ENCODE results near the gene ZNF581. TPM values are rescaled to one million over a fixed set of nuclear protein-coding genes. Genes with fewer than 3 reads are reported as not detected.

Gene ZNF581
- total RNA-seq, 2 donors from 2014 or later = 7.5 to 8.6 TPM

GRCh38 chr19:55679343-55680257 lies 36.2 kb downstream of the ZNF581 start:
- no peaks in the 10 kb centered on the region for H3K9me3 ChIP-seq
- H3K36me3 ChIP-seq = peaks cover 58% of the 10 kb centered on the region
- no peak for TF ChIP-seq CTCF (IDR thresholded peaks at IDR 0.05)
- no peak overlapping the region for H3K4me3 ChIP-seq
- no peaks in the 10 kb centered on the region for H3K27me3 ChIP-seq
- peaks cover 0 to 60% of the 10 kb centered on the region in 2 donors for H3K4me1 ChIP-seq
- H3K27ac ChIP-seq = no peak overlapping the region
- DNase-seq (ENCODE audit: low spot score) = no peak

GRCh38 chr19:55680339-55681130 lies 37.1 kb downstream of the ZNF581 start:
- peaks cover 67% of the 10 kb centered on the region for H3K36me3 ChIP-seq
- no peak overlapping the region for H3K27ac ChIP-seq
- no peak for DNase-seq (ENCODE audit: low spot score)
- no peaks in the 10 kb centered on the region for H3K9me3 ChIP-seq
- no peaks in the 10 kb centered on the region for H3K27me3 ChIP-seq
- no peak for TF ChIP-seq CTCF (IDR thresholded peaks at IDR 0.05)
- H3K4me1 ChIP-seq = peaks cover 0 to 60% of the 10 kb centered on the region in 2 donors
- no peak overlapping the region for H3K4me3 ChIP-seq

GRCh38 chr19:55681131-55682092 lies 38.0 kb downstream of the ZNF581 start:
- Histone ChIP-seq H3K36me3 (peaks cover 76% of the 10 kb centered on the region), H3K4me3 (no peak overlapping the region), H3K4me1 (peaks cover 0 to 52% of the 10 kb centered on the region in 2 donors), H3K9me3 (no peaks in the 10 kb centered on the region), H3K27ac (no peak overlapping the region), H3K27me3 (no peaks in the 10 kb centered on the region)
- TF ChIP-seq CTCF (IDR thresholded peaks at IDR 0.05) = no peak
- DNase-seq (ENCODE audit: low spot score) = no peak

GRCh38 chr19:55683449-55684261 lies 40.2 kb downstream of the ZNF581 start:
- Histone ChIP-seq H3K27ac (no peak overlapping the region), H3K4me1 (peaks cover 0 to 30% of the 10 kb centered on the region in 2 donors), H3K27me3 (no peaks in the 10 kb centered on the region), H3K36me3 (peaks cover 83% of the 10 kb centered on the region), H3K9me3 (no peaks in the 10 kb centered on the region), H3K4me3 (no peak overlapping the region)
- TF ChIP-seq CTCF (IDR thresholded peaks at IDR 0.05) = no peak
- no peak for DNase-seq (ENCODE audit: low spot score)

All from right atrium auricular region (tissue), 2 donors.